Measurements from ENCODE around the gene GUCY1A2.

Gene GUCY1A2

DNA sequence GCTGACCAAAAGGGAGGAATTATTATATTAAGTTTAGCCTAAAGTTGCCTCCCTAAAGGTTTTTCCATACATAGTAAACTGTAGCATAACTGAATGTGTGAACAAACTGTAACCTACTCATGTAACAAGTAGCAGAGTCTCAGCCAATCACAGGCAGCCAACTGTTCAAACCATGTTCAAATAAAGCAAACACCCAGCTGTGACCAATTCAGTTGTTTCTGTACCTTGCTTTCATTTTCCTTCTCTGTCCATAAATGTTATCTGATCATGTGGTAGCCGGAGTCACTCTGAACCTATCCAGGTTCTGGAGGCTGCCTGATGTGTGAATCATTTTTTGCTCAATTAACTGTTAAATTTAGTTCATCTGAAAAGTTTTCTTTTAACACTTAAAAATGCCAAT lies 373.5 kb downstream of the GUCY1A2 start:
- no peak for DNase-seq (ENCODE audit: low read depth)

DNA sequence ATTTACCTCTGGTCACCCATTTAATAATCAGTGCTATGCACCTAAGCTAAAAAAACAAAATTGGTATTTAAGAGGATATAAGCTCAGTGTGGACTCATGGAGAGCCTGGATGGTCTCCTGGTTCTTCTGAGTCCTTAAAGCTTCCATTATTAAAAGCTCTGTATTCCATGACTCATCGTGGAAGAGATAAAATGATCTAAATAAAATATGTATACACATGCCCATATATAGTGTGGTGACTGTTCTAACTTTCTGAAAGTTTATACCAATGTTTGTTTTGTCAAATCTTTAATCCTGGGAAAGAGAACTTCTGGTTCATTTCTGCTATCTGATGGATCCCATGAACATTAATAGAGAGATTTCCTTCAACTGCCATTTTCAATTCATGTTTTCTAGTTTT lies 375.9 kb downstream of the GUCY1A2 start:
- DNase-seq (ENCODE audit: low read depth) = no peak

DNA sequence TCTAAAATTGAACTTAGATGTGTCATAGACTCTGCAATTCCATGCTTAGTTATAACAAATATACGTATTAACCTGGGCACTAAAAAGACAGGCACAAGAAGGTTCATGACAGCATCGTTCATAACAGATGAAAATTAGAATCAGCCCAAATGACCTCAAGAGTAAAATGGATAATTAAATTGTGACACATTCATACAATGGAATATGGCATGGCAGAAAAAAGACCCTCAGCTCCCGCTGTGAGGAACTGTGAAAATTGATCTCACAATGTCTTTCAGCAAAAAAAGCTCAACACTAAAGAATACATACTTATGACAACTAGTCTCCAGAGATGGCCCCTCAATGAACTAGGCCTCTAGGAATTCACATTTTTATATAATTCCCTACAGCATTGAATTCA lies 386.0 kb downstream of the GUCY1A2 start:
- no peak for DNase-seq (ENCODE audit: low read depth)

DNA sequence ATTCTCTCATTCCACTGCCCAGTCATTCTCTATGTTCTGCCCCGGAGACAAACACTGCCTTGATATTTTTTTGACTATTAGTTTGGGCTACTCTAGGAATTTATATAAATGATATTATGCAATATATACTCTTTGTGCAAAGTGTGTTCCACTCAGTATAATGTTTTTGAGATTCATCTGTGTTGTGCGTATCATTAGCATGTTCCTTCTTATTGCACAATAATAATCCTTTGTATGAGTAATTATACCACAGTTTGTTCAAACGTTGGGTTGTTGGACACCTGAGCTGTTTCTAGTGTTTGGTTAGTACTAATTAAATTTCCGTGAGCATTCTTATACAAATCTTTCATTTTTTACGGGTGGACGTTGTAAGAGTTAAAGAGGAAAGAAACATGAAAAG lies 390.6 kb downstream of the GUCY1A2 start:
- DNase-seq (ENCODE audit: low read depth) = no peak

DNA sequence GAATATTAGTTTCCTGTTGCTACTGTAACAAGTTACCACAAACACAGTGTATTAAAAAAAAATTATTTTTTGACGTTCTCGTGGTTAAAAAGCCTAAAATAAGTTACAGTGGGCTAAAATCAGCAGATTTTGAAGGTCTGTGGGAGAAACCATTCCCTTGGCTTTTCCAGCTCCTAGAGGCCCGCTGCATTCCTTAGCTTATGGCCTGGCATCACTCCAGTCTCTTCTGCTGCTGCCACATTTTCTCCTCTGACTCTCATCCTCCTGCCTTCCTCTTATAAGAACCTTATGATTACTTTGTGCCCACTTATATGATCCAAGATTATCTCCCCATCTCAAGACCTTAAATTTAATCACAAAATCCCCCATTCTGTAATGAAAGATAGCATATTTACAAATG lies 392.7 kb downstream of the GUCY1A2 start:
- no peak for DNase-seq (ENCODE audit: low read depth)

DNA sequence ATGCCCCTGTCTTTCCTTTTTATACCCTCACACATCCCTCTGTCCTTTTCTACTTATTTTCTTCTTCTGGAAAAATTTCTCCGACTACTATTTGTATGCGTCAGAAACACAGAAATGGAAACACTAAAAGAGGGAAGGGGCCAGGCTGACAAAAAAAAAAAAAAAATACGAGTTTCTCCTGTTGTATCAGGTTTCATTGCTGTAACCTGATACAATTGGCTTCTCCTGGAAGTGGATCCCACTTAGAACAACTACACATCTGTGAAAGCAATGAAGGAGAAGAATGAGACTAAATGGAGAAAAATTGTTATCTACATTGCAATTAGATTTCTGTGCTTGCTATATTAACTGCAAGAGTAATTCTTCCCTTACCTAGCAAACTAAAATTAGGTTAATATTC lies 393.9 kb downstream of the GUCY1A2 start:
- DNase-seq (ENCODE audit: low read depth) = no peak
